Peyer's patch (tissue), 4 donors: Measurements from ENCODE around the gene SLC17A8. TPM values are rescaled to one million over a fixed set of nuclear protein-coding genes. Genes with fewer than 3 reads are reported as not detected.

Experiments used
- DNase-seq, 3 donors: peaks; one replicate each; pipeline ENCODE4 v3.0.0-alpha.2; 2017 to 2019
- H3K27ac ChIP-seq, 4 donors: fragments of 200-600 bp; sonication (generic); one replicate each; pipeline ENCODE4 v1.5.1; 2016 to 2019
- H3K27me3 ChIP-seq, 2 donors: fragments of 200-600 bp; sonication (generic); one replicate each; pipeline ENCODE4 v1.5.1; 2019
- H3K36me3 ChIP-seq, 3 donors: fragments of 200-600 bp; sonication (generic); one replicate each; pipeline ENCODE4 v1.5.1; 2016 to 2019
- H3K4me1 ChIP-seq, 4 donors: fragments of 200-600 bp; sonication (generic); one replicate each; pipeline ENCODE4 v1.5.1; 2016 to 2019
- H3K4me3 ChIP-seq, 4 donors: fragments of 200-600 bp; sonication (generic); 1 replicate in 3 of 4; 2 replicates in 1 of 4; pipeline ENCODE4 v1.5.1; 2016 to 2019; ENCODE audit warnings: mild to moderate bottlenecking in 1 of 4
- H3K9me3 ChIP-seq, 4 donors: fragments of 200-600 bp; sonication (generic); one replicate each; pipeline ENCODE4 v1.5.1; 2016 to 2019; ENCODE audit warnings: mild to moderate bottlenecking in 1 of 4
- CTCF ChIP-seq, 6 experiments: fragments of 450-650 bp in 4 of 6; fragments of 200-600 bp in 2 of 6; sonication (generic) in 1 of 6; IDR thresholded peaks; one replicate each; pipeline ENCODE4 v1.5.1; 2017 to 2019; ENCODE audit warnings: antibody characterized with exemption in 6 of 6, mild to moderate bottlenecking in 3 of 6, moderate library complexity in 1 of 6
- POLR2A ChIP-seq, 2 donors: fragments of 450-650 bp; IDR thresholded peaks; one replicate each; pipeline ENCODE4 v1.5.1; 2017; ENCODE audit warnings: antibody characterized with exemption in 2 of 2, mild to moderate bottlenecking in 2 of 2, moderate library complexity in 2 of 2
- total RNA-seq, 4 donors: library from RNA; depleted of rRNA; stranded (reverse); fragments of >200 nt; gene quantifications; one replicate each; pipeline ENCODE4 v1.1.0, GENCODE V29; 2016

Gene SLC17A8
- total RNA-seq, 4 donors from 2014 or later, result 61.9 to 212 (median 83.1) TPM; not detected in 1

GRCh38 chr12:100345020-100345767 lies 11.7 kb upstream of the SLC17A8 start:
- H3K27ac ChIP-seq, result no peak overlapping the region
- H3K27me3 ChIP-seq, result no peaks in the 10 kb centered on the region
- H3K4me3 ChIP-seq, result no peak overlapping the region
- DNase-seq, result no peak
- TF ChIP-seq CTCF (IDR thresholded peaks at IDR 0.05), result no peak
- no peak for TF ChIP-seq POLR2A (IDR thresholded peaks at IDR 0.05)
- H3K4me1 ChIP-seq, result no peaks in the 10 kb centered on the region
- H3K36me3 ChIP-seq, result peaks cover 0 to 3% (median 0%) of the 10 kb centered on the region in 3 donors
- H3K9me3 ChIP-seq, result no peaks in the 10 kb centered on the region

- TF ChIP-seq POLR2A (IDR thresholded peaks at IDR 0.05), result no peak
- TF ChIP-seq CTCF (IDR thresholded peaks at IDR 0.05), result no peak
- Histone ChIP-seq H3K27ac (no peak overlapping the region), H3K36me3 (peaks cover 0 to 3% (median 0%) of the 10 kb centered on the region in 3 donors), H3K4me1 (no peaks in the 10 kb centered on the region), H3K9me3 (no peaks in the 10 kb centered on the region), H3K27me3 (no peaks in the 10 kb centered on the region), H3K4me3 (no peak overlapping the region)
- DNase-seq, result no peak
These were observed 10.2 kb upstream of the SLC17A8 start for GRCh38 chr12:100346660-100347059.

- DNase-seq, result no peak
- H3K4me3 ChIP-seq, result no peak overlapping the region
- no peaks in the 10 kb centered on the region for H3K27me3 ChIP-seq
These were observed 8.0 kb upstream of the SLC17A8 start for GRCh38 chr12:100348657-100349454.

GRCh38 chr12:100359248-100359647 lies 2.4 kb downstream of the SLC17A8 start:
- Histone ChIP-seq H3K36me3 (no peaks in the 10 kb centered on the region), H3K4me3 (no peak overlapping the region), H3K27ac (no peak overlapping the region), H3K4me1 (no peaks in the 10 kb centered on the region), H3K9me3 (no peaks in the 10 kb centered on the region), H3K27me3 (no peaks in the 10 kb centered on the region)
- DNase-seq, result no peak
- TF ChIP-seq CTCF (IDR thresholded peaks at IDR 0.05) (no peak), POLR2A (IDR thresholded peaks at IDR 0.05) (no peak)

More at GRCh38 chr12:100348657-100349454, 8.0 kb upstream of the SLC17A8 start:
- no peak overlapping the region for H3K27ac ChIP-seq
- no peaks in the 10 kb centered on the region for H3K9me3 ChIP-seq
- no peaks in the 10 kb centered on the region for H3K4me1 ChIP-seq
- TF ChIP-seq POLR2A (IDR thresholded peaks at IDR 0.05) (no peak), CTCF (IDR thresholded peaks at IDR 0.05) (peak in 4 of 6 experiments; percentile 14 to 64 (median 56))
- H3K36me3 ChIP-seq, result no peaks in the 10 kb centered on the region

GRCh38 chr12:100359822-100360221 lies 2.9 kb downstream of the SLC17A8 start:
- no peaks in the 10 kb centered on the region for H3K4me1 ChIP-seq
- H3K27me3 ChIP-seq, result no peaks in the 10 kb centered on the region
- no peak overlapping the region for H3K27ac ChIP-seq
- TF ChIP-seq CTCF (IDR thresholded peaks at IDR 0.05), result no peak
- no peak for TF ChIP-seq POLR2A (IDR thresholded peaks at IDR 0.05)
- H3K9me3 ChIP-seq, result no peaks in the 10 kb centered on the region
- no peak for DNase-seq
- no peak overlapping the region for H3K4me3 ChIP-seq
- H3K36me3 ChIP-seq, result no peaks in the 10 kb centered on the region
